Endothelial cell of umbilical vein (primary cell): ENCODE data around the gene TBX15. TPM values are rescaled to one million over a fixed set of nuclear protein-coding genes. Genes with fewer than 3 reads are reported as not detected.

Experiments
- BruUV-seq: library from RNA; stranded (reverse); fragments of 400-500 nt; replicated peaks from 2 replicates; lab custom pipeline; 2021; lab: Mats Ljungman, UMichigan
- CTCF ChIA-PET: fragments of 300-600, 350-600 bp; sonication (Branson Sonifier 250); formaldehyde crosslinking; loops from one replicate; lab custom pipeline; 2021; ENCODE audit warnings: antibody characterized with exemption, inconsistent platforms; lab: Charles Lee
- POLR2A ChIA-PET: fragments of 300-600, 350-600 bp; sonication (Branson Sonifier 250); formaldehyde crosslinking; loops from one replicate; lab custom pipeline; 2021; ENCODE audit warnings: antibody characterized with exemption, inconsistent platforms; lab: Charles Lee
- DNase-seq: peaks from one replicate; pipeline ENCODE4 v3.0.0-alpha.2; 2011; ENCODE audit warnings: low read depth, low spot score
- FAIRE-seq: peaks from 2 replicates; lab custom pipeline; 2011; peaks lifted over from hg19 to GRCh38; lab: Jason Lieb, UNC
- H2AFZ ChIP-seq: 2 replicates; pipeline ENCODE4 v1.6.0; 2012; ENCODE audit warnings: low read depth, low read length, control low read depth, inconsistent platforms
- H3K27ac ChIP-seq: 2 replicates; pipeline ENCODE4 v1.5.1; 2011; ENCODE audit warnings: low read depth, mild to moderate bottlenecking, control low read depth, low read length, moderate library complexity; ENCODE audit not compliant: insufficient read depth
- H3K27me3 ChIP-seq, 2 experiments: 2 replicates each; pipeline versions ENCODE4 v1.6.0 to v1.6.1; 2011; ENCODE audit warnings: low read length in 2 of 2, mixed read lengths in 1 of 2; ENCODE audit not compliant: control insufficient read depth in 2 of 2, insufficient read depth in 2 of 2
- H3K36me3 ChIP-seq, 2 experiments: 2 replicates in 1 of 2; 3 replicates in 1 of 2; pipeline ENCODE4 v1.5.1; 2011; ENCODE audit warnings: low read length in 2 of 2, mild to moderate bottlenecking in 1 of 2, moderate library complexity in 1 of 2; ENCODE audit not compliant: control insufficient read depth in 2 of 2, insufficient read depth in 2 of 2; ENCODE audit errors: extremely low read depth in 1 of 2
- H3K4me1 ChIP-seq: 3 replicates; pipeline ENCODE4 v1.5.1; 2011; ENCODE audit warnings: mild to moderate bottlenecking, low read length; ENCODE audit not compliant: control insufficient read depth, insufficient read depth; ENCODE audit errors: extremely low read depth
- H3K4me2 ChIP-seq: 2 replicates; pipeline ENCODE4 v1.6.1; 2011; ENCODE audit warnings: low read length, control low read depth, mixed read lengths; ENCODE audit not compliant: insufficient read depth
- H3K4me3 ChIP-seq, 3 experiments: fragments of 200-600 bp in 1 of 3; sonication (generic), shearing (Covaris generic) in 1 of 3; replicated peaks in 1 of 3; 2 replicates each; pipeline ENCODE4 v1.5.1; 2011 to 2016; ENCODE audit warnings: control low read depth in 3 of 3, low read length in 3 of 3, mild to moderate bottlenecking in 2 of 3, inconsistent platforms in 1 of 3, low read depth in 1 of 3, moderate library complexity in 1 of 3; ENCODE audit not compliant: insufficient read depth in 1 of 3
- H3K79me2 ChIP-seq: 2 replicates; pipeline ENCODE4 v1.6.0; 2012; ENCODE audit warnings: low read length, inconsistent platforms; ENCODE audit not compliant: control insufficient read depth, insufficient read depth
- H3K9ac ChIP-seq: replicated peaks from 2 replicates; pipeline ENCODE3; 2011; ENCODE audit warnings: low read length, control low read depth; ENCODE audit not compliant: insufficient read depth; ENCODE audit errors: extremely low read depth
- H3K9me1 ChIP-seq: replicated peaks from 3 replicates; pipeline ENCODE4 v1.6.0; 2011; ENCODE audit warnings: mild to moderate bottlenecking, low read length; ENCODE audit not compliant: control insufficient read depth, insufficient read depth; ENCODE audit errors: extremely low read depth
- H3K9me3 ChIP-seq: replicated peaks from 2 replicates; pipeline ENCODE4 v1.5.1; 2012; ENCODE audit warnings: low read length, inconsistent platforms; ENCODE audit not compliant: control insufficient read depth, insufficient read depth
- H4K20me1 ChIP-seq: replicated peaks from 2 replicates; pipeline ENCODE3; 2011; ENCODE audit warnings: mild to moderate bottlenecking, low read length; ENCODE audit not compliant: control insufficient read depth, insufficient read depth; ENCODE audit errors: extremely low read depth
- EZH2 ChIP-seq: IDR thresholded peaks from 2 replicates; pipeline ENCODE4 v1.6.1; 2012; ENCODE audit warnings: borderline replicate concordance, low read depth, mild to moderate bottlenecking, moderate library complexity, low read length, inconsistent platforms; ENCODE audit not compliant: severe bottlenecking
- FOS ChIP-seq: IDR thresholded peaks from 2 replicates; pipeline ENCODE4 v1.6.1; 2011; ENCODE audit warnings: mild to moderate bottlenecking, low read length, moderate library complexity, borderline replicate concordance; ENCODE audit not compliant: insufficient read depth
- GATA2 ChIP-seq: IDR thresholded peaks from 2 replicates; pipeline ENCODE4 v1.7.0; 2011; ENCODE audit warnings: low read depth, mild to moderate bottlenecking, moderate library complexity, mixed read lengths, low read length; ENCODE audit not compliant: insufficient read length, insufficient read depth
- JUN ChIP-seq: IDR thresholded peaks from 2 replicates; pipeline ENCODE4 v1.6.1; 2011; ENCODE audit warnings: borderline replicate concordance, low read depth; ENCODE audit not compliant: insufficient read length, insufficient read depth
- MAX ChIP-seq: IDR thresholded peaks from 2 replicates; pipeline ENCODE4 v1.6.1; 2011; ENCODE audit not compliant: insufficient read depth, insufficient read length
- MYC ChIP-seq: IDR thresholded peaks from one replicate; pipeline ENCODE4 v1.6.1; 2011; ENCODE audit warnings: mild to moderate bottlenecking, low read depth, low read length
- POLR2A ChIP-seq: IDR thresholded peaks from 2 replicates; pipeline ENCODE4 v1.6.1; 2012; ENCODE audit warnings: low read depth, mild to moderate bottlenecking, control low read depth, low read length
- POLR2AphosphoS5 ChIP-seq: IDR thresholded peaks from 2 replicates; pipeline ENCODE4 v1.6.1; 2012; ENCODE audit warnings: low read depth, mild to moderate bottlenecking, control low read depth, low read length, moderate library complexity; ENCODE audit not compliant: insufficient read depth
- dilution Hi-C: fragments of 300-500 bp; cut with MboI; formaldehyde crosslinking; loops from one replicate; pipeline ENCODE4 v1.15.0; 2019; ENCODE audit warnings: low sequenced_read_pairs; ENCODE audit not compliant: extremely low pct_ligation_motif_present
- intact Hi-C: fragments of 100-400 bp; cut with micrococcal nuclease; formaldehyde crosslinking; loops from one replicate; pipeline ENCODE4 v1.10.0; 2022
- polyA plus RNA-seq, 4 experiments: library from polyadenylated mRNA; depleted of rRNA in 3 of 4; stranded (reverse) in 3 of 4; unstranded in 1 of 4; fragments of >200 nt; gene quantifications; 2 replicates each; pipeline versions ENCODE4 v1.2.1 to v1.2.3, GENCODE V29; 2011 to 2012; ENCODE audit warnings: missing spikeins in 1 of 4
- total RNA-seq: library from RNA; stranded (reverse); gene quantifications from 2 replicates; pipeline ENCODE4 v1.2.3, GENCODE V29; 2021
- TF ChIP-seq, protein P1 (sequence below), 2 donors: IDR thresholded peaks; 1 replicate in 1 of 2; 2 replicates in 1 of 2; pipeline ENCODE4 v1.5.1; 2011; ENCODE audit warnings: low read length in 2 of 2, mild to moderate bottlenecking in 2 of 2, moderate library complexity in 2 of 2, control low read depth in 1 of 2, inconsistent platforms in 1 of 2, low read depth in 1 of 2; ENCODE audit not compliant: insufficient read depth in 1 of 2; ENCODE audit errors: extremely low read depth in 1 of 2

The TBX15 gene
- total and polyA plus RNA-seq, 2 donors (not counting 3 experiments of a cell fraction or from before 2014, with no cell fraction given): 0.01 TPM; not detected in 1

DNA sequence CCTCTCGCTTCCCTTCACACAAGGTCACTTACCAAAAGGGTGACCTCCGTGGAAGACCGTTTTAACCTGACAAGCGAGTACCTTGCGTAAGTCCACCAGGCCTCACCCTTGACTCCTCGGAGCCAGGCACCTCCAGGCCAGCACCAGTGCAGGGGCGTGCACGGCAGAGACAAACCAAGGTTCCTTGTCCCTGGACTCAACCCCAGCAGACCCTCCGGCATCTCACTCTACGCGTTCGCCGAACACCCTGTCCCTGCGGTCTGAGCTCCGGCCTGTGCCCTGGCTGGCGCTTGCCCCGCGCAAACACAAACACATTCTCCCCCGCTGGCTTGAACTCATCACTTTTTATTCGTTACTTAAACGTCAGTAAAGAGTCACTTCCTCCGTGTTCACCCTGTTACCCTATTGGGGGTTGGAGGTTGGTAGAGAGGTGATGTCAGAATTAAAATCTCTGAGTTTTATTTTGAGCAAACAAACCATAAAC is 4.5 kb downstream of the TBX15 start:
- no peak for FAIRE-seq
- H3K79me2 ChIP-seq: no peaks in the 10 kb centered on the region
- H3K4me3 ChIP-seq: no peak overlapping the region
- no peak overlapping the region for H2AFZ ChIP-seq
- H3K36me3 ChIP-seq: no peaks in the 10 kb centered on the region
- CTCF ChIA-PET: no interaction called here
- no peaks in the 10 kb centered on the region for H4K20me1 ChIP-seq
- dilution Hi-C loops: no loop called here
- H3K4me1 ChIP-seq: no peaks in the 10 kb centered on the region
- DNase-seq: no peak
- H3K4me2 ChIP-seq: no peak overlapping the region
- no peak overlapping the region for H3K27ac ChIP-seq
- no peaks in the 10 kb centered on the region for H3K9me1 ChIP-seq
- H3K9ac ChIP-seq: no peak overlapping the region
- intact Hi-C loops: no loop called here
- POLR2A ChIA-PET: no interaction called here
- no TSS peak for BruUV-seq
- TF ChIP-seq, protein P1, sequence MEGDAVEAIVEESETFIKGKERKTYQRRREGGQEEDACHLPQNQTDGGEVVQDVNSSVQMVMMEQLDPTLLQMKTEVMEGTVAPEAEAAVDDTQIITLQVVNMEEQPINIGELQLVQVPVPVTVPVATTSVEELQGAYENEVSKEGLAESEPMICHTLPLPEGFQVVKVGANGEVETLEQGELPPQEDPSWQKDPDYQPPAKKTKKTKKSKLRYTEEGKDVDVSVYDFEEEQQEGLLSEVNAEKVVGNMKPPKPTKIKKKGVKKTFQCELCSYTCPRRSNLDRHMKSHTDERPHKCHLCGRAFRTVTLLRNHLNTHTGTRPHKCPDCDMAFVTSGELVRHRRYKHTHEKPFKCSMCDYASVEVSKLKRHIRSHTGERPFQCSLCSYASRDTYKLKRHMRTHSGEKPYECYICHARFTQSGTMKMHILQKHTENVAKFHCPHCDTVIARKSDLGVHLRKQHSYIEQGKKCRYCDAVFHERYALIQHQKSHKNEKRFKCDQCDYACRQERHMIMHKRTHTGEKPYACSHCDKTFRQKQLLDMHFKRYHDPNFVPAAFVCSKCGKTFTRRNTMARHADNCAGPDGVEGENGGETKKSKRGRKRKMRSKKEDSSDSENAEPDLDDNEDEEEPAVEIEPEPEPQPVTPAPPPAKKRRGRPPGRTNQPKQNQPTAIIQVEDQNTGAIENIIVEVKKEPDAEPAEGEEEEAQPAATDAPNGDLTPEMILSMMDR (IDR thresholded peaks at IDR 0.05; ENCODE audit: extremely low read depth in 1 of 2, insufficient read depth in 1 of 2, low read depth in 1 of 2, low read length in 2 of 2): no peak
- TF ChIP-seq POLR2A (no peak), MAX (no peak), EZH2 (no peak), MYC (no peak), GATA2 (no peak), POLR2AphosphoS5 (no peak), FOS (no peak), JUN (no peak)
- H3K9me3 ChIP-seq: no peaks in the 10 kb centered on the region
- H3K27me3 ChIP-seq: peaks cover 86 to 100% of the 10 kb centered on the region in 2 experiments
